Kidney epithelial cell (primary cell): Measurements from ENCODE around the gene COMMD7. TPM values are rescaled to one million over a fixed set of nuclear protein-coding genes. Genes with fewer than 3 reads are reported as not detected.
"Not testable (repeated sequence)": the region's sequence is repeated elsewhere in the genome, so short reads cannot be mapped to it uniquely, and the experiment has no call there.

Experiments used
- DNase-seq: peaks from one replicate; pipeline ENCODE4 v3.0.0-alpha.2; 2010; ENCODE audit warnings: low read depth
- H3K27me3 ChIP-seq: 2 replicates; pipeline ENCODE4 v1.6.0; 2011; ENCODE audit warnings: low read length; ENCODE audit not compliant: control insufficient read depth, insufficient read depth
- H3K36me3 ChIP-seq: 2 replicates; pipeline ENCODE4 v1.5.1; 2011; ENCODE audit warnings: low read length; ENCODE audit not compliant: control insufficient read depth, insufficient read depth
- H3K4me3 ChIP-seq: 2 replicates; pipeline ENCODE4 v1.5.1; 2011; ENCODE audit warnings: low read depth, mild to moderate bottlenecking, control low read depth, low read length
- CTCF ChIP-seq: IDR thresholded peaks from 2 replicates; pipeline ENCODE4 v1.5.1; 2011; ENCODE audit warnings: mild to moderate bottlenecking, moderate library complexity, low read length, control low read depth, inconsistent platforms; ENCODE audit not compliant: insufficient read depth, poor library complexity, severe bottlenecking
- total RNA-seq: library from RNA; depleted of rRNA; stranded (reverse); fragments of >200 nt; gene quantifications from 2 replicates; pipeline ENCODE4 v1.2.3, GENCODE V29; 2015

The COMMD7 gene
- total RNA-seq, 1 donor from 2014 or later, result 52.1 TPM

DNA sequence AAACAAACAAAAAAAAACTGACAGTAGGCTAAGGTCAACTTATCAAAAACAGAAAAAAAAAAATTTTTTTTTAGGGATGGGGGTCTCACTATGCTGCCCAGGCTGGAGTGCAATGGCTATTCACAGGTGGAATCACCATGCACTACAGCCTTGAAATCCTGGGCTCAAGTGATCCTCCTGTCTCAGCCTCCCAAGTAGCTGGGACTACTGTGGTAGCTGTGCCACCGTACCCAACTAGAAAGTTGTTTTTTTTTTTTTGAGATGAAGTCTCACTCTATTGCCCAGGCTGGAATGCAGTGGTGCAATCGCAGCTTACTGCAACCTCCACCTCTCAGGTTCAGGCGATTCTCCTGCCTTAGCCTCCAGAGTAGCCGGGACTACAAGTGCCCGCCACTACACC is 2.1 kb downstream of the COMMD7 start:
- no peak for TF ChIP-seq CTCF
- no peak for DNase-seq
- no peaks in the 10 kb centered on the region for H3K36me3 ChIP-seq
- no peak overlapping the region for H3K4me3 ChIP-seq
- H3K27me3 ChIP-seq, result no peaks in the 10 kb centered on the region

DNA sequence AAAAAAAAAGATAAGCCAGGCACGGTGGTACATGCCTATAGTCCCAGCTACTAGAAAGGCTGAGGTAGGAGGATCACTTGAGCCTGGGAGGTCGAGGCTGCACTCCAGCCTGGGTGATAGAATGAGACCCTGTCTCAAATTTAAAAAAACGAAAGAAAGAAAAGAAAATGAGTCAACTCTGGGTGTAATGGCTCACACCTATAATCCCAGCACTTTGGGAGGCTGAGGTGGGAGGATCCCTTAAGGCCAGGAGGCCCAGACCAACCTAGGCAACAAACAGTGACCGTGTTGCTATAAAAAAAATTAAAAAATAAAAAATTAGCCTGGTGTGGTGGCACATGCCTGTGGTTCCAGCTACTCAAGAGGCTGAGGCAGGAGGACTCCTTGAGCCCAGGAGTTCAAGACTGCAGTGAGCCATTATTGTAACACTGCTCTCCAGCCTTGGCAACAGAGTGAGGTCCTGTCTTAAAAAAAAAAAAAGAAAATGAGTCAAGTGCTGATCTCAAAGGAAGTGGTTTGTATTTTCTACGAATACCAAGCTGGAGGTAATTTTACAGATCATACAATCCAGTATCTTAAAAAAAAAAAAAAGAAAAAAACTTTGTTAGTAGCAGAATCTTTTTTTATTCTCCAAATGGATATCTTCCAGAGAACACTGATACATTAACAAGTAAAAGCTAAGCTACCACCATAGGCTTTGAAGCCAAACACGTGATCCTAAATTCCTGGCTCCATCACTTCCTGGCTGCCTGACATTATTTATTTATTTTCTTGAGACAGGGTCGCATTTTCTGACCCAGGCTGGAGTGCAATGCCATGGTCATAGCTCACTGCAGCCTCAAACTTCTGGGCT is 5.7 kb downstream of the COMMD7 start:
- Histone ChIP-seq H3K36me3 (no peaks in the 10 kb centered on the region), H3K4me3 (no peak overlapping the region), H3K27me3 (no peaks in the 10 kb centered on the region)
- no peak for DNase-seq
- TF ChIP-seq CTCF, result no peak

DNA sequence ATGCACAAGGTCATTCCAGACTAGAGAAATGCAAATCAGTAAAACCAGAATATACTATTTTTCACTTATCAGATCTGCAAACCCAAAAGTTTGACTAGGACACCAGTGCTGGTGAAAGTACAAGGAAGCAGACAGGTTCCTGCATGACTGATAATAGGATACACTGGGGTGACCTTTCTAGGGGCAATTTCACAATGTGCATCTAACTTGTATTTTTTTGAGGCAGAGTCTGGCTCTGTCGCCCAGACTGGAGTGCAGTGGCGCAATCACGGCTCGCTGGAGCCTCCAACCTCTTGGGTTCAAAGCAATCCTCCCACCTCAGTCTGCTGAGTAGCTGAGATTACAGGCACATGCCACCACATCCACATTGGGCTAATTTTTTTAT is 11.4 kb downstream of the COMMD7 start:
- Histone ChIP-seq H3K4me3 (no peak overlapping the region), H3K27me3 (no peaks in the 10 kb centered on the region), H3K36me3 (no peaks in the 10 kb centered on the region)
- TF ChIP-seq CTCF, result no peak
- no peak for DNase-seq

- H3K36me3 ChIP-seq, H3K27me3 ChIP-seq, DNase-seq, H3K4me3 ChIP-seq: not testable (repeated sequence)
These were observed 13.9 kb downstream of the COMMD7 start for GRCh38 chr20:32729334-32729733.

DNA sequence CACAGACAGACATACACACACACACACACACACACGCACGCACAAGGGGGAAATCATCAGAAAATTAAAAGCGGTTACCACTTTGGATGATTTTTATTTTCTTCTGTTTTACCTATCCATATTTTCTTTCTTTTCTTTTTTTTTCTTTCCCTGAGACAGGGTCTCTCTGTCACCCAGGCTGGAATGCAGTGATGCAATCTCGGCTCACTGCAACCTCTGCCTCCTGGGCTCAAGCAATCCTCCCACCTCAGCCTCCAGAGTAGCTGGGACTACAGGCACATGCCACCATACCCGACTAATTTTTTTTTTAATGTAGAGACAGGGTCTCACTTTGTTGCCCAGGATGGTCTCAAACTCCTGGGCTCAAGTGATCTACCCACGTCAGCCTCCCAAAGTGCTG is 14.8 kb downstream of the COMMD7 start:
- H3K36me3 ChIP-seq, H3K4me3 ChIP-seq, H3K27me3 ChIP-seq, DNase-seq: not testable (repeated sequence)

DNA sequence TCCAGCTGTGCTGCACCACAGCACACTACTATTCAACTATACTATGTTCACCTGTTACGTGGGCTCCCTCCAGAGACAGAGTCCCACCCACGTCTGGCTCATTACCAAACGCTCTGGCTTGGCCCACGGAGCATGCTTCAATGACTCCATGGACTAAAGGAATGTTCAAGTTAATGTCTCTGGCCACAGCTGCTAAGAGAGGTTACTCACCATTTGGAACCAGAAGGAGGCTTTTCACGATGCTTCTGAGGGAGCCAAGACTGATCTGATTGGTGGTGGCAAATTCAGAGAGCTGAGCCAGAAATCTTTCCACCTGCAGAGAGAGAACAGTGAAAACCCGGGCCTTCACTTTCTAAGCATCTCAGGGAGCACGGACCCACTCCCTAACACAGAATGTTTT is 15.6 kb downstream of the COMMD7 start:
- peak; percentile 93 for DNase-seq
- Histone ChIP-seq H3K4me3 (no peak overlapping the region), H3K36me3 (no peaks in the 10 kb centered on the region), H3K27me3 (no peaks in the 10 kb centered on the region)
- no peak for TF ChIP-seq CTCF

DNA sequence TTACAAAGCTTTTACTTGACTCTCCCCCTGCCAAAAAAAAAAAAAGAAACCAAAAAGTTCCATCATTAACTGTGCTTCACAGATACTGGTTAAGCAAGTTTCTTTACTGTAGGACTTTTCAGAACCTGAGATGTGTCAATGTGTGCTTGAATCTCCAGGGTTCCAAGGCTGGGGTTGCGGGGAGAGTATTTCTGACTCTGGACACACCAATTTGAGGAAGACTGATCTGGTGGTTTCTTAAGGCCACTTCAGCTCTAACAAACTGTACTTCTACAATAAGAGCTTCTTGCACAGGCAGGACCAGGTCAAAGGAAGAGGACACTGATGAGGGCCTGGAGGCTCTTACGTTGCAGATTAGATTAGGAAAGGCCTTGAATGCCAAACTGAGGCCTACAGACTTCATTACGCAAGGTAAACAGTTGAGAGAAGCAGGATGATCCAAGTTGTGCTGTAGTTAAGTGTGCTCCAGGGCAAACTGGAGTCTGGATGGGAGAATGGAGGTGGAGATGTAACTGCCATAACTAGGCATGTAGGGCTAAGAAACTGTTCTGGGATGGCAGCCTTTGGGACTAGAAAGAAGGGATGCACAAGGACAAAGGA is 24.4 kb downstream of the COMMD7 start:
- Histone ChIP-seq H3K27me3 (no peaks in the 10 kb centered on the region), H3K36me3 (no peaks in the 10 kb centered on the region), H3K4me3 (no peak overlapping the region)
- no peak for TF ChIP-seq CTCF
- no peak for DNase-seq
